Measurements from ENCODE around the gene ISCA2.

DNA sequence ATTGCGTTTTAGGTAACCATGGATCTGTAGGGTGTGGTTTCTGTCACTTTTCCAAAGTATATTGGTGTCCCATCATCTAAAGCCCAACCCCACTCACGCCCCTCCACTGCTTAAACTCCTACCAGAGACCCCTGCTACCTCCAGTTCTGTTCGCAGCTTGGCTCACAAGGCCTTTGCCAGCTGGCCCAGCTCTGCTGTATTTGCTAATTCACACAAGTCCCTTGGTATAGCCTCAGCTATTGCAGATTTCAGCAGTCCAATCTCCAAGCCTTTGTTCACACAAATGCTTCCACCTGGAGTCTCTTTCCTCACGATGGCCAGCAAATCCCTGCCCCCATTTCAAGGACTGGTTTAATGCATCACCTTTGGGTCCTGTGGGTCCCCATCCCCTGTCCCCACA lies 24.2 kb downstream of the ISCA2 start:
- TF ChIP-seq SUZ12 (IDR thresholded peaks at IDR 0.05; ENCODE audit: extremely low read depth, insufficient read depth, insufficient read length) (no peak), ZNF274 (IDR thresholded peaks at IDR 0.05; ENCODE audit: low read depth, low read length) (no peak)

Measured in NT2/D1 (cell line).